SK-N-MC (cell line): ENCODE data around the gene CCDC51.
"Not testable (repeated sequence)": the region's sequence is repeated elsewhere in the genome, so short reads cannot be mapped to it uniquely, and the experiment has no call there.

Experiments
- DNase-seq: peaks from one replicate; pipeline ENCODE4 v3.0.0-alpha.2; 2011; ENCODE audit warnings: low read depth, low spot score
- H3K27ac ChIP-seq: fragments of 200-600 bp; sonication (generic); 2 replicates; pipeline ENCODE4 v1.5.1; 2016; ENCODE audit warnings: mixed run types
- H3K36me3 ChIP-seq: fragments of 200-600 bp; sonication (generic); 2 replicates; pipeline ENCODE4 v1.6.1; 2017; ENCODE audit warnings: antibody characterized with exemption, low read length, mixed read lengths; ENCODE audit not compliant: insufficient read depth
- H3K4me3 ChIP-seq: fragments of 200-600 bp; sonication (generic); 2 replicates; pipeline ENCODE4 v1.5.1; 2016
- H3K9ac ChIP-seq: fragments of 200-600 bp; sonication (generic); 2 replicates; pipeline ENCODE4 v1.8.0; 2017; ENCODE audit warnings: mixed run types, mixed read lengths; ENCODE audit not compliant: insufficient read length
- H3K9me3 ChIP-seq: fragments of 200-600 bp; sonication (generic); 2 replicates; pipeline ENCODE4 v1.6.1; 2017; ENCODE audit warnings: low read depth, mild to moderate bottlenecking, antibody characterized with exemption, low read length, moderate library complexity, mixed read lengths
- EZH2 ChIP-seq: fragments of 200-600 bp; sonication (generic); IDR thresholded peaks from one replicate; pipeline ENCODE4 v1.6.1; 2017; ENCODE audit warnings: antibody characterized with exemption
- FOXP2 ChIP-seq: optimal IDR thresholded peaks from 2 replicates; pipeline ENCODE3; 2011; ENCODE audit warnings: mild to moderate bottlenecking, moderate library complexity; ENCODE audit not compliant: insufficient read depth; ENCODE audit errors: extremely low read length, control extremely low read depth
- POLR2AphosphoS5 ChIP-seq: IDR thresholded peaks from 2 replicates; pipeline ENCODE4 v1.6.1; 2012; ENCODE audit warnings: mild to moderate bottlenecking, low read depth, low read length, borderline replicate concordance

The CCDC51 gene

DNA sequence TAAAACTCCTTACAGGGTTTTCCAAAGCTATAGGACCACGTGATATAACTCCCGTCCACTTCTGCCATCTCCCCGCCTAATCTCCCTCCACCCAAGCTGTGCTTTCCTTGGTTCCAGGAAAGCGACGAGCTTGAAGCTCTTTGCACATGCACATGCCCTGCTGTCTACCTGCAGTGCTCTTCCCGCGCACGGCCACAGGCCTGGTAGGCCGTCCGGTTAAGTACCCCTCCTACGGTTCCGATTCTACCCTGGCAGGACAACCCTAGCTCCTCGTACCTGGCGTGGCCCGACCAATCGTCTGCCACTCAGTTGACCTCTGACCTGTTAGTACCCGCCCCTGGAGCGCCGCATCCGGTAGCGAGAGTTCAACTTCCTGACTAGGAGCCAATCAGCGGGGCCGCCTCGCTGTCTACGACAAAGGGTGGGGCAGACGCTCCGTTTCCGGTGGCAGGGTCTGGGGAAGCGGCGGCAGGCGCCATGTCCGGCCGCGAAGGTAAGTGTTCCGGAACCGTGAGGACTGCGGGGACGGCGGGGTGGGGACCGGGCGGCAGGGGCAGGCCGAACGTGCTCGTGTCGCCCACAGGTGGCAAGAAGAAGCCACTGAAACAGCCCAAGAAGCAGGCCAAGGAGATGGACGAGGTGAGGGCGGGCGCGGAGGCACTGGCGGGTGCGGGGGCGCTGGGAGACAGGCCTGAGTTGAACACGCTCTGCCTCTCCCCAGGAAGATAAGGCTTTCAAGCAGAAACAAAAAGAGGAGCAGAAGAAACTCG lies at the start of gene CCDC51, which contains the start of gene TMA7:
Gene CCDC51, minus strand, starts transcription at position 300 of the 770 bp plus-strand sequence. CDS start 4,991 bp downstream, outside the sequence.
Gene TMA7, plus strand, starts transcription at position 438 of the 770 bp plus-strand sequence. Its CDS starts 40 bp downstream, at position 478.
- H3K9ac ChIP-seq: peak within 1 kb of the TSS; percentile 81
- peak; percentile 53 for DNase-seq
- H3K9me3 ChIP-seq: no peaks in the 10 kb centered on the region
- peak within 1 kb of the TSS; percentile 86 for H3K4me3 ChIP-seq
- H3K27ac ChIP-seq: no peak within 1 kb of the TSS
- H3K36me3 ChIP-seq: peaks cover 5% of the 10 kb centered on the region; the same call in 1 of the 2 replicates
- no peak for TF ChIP-seq FOXP2
- TF ChIP-seq POLR2AphosphoS5: peak; percentile 77; the same call in 1 of the 2 replicates

DNA sequence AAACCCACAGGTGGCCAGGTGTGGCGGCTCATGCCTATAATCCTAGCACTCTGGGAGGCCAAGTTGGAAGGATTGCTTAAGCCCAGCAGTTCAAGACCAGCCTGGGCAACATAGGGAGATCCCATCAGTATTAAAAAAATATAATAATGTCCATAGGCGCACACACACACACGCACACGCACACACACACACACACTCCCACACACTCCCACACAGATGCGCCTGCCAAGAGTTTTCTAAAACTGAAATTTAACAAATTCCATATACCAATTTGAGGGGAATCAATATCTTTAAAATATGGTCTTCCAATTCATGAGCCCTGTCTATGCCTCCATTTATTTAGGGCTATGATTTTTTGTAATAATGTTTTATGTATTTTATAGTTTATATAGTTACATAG lies 47.0 kb upstream of the CCDC51 start:
- H3K9me3 ChIP-seq: no peaks in the 10 kb centered on the region
- TF ChIP-seq FOXP2 (no peak), EZH2 (no peak), POLR2AphosphoS5 (no peak)
- no peak overlapping the region for H3K9ac ChIP-seq
- no peak for DNase-seq
- no peaks in the 10 kb centered on the region for H3K36me3 ChIP-seq
- H3K27ac ChIP-seq: no peak overlapping the region
- H3K4me3 ChIP-seq: no peak overlapping the region

DNA sequence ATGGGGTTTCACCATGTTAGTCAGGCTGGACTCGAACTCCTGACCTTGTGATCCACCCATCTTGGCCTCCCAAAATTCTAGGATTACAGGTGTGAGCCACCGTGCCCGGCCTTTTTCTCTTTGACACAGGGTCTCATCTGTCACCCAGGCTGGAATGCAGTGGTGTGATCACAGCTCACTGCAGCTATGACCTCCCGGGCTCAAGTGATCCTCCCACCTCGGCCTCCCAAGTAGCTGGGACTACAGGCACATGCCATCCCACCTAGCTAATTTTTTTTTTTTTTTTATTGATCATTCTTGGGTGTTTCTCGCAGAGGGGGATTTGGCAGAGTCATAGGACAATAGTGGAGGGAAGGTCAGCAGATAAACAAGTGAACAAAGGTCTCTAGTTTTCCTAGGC lies 42.9 kb upstream of the CCDC51 start:
- H3K4me3 ChIP-seq, H3K36me3 ChIP-seq, DNase-seq, H3K9ac ChIP-seq, H3K9me3 ChIP-seq, H3K27ac ChIP-seq: not testable (repeated sequence)

DNA sequence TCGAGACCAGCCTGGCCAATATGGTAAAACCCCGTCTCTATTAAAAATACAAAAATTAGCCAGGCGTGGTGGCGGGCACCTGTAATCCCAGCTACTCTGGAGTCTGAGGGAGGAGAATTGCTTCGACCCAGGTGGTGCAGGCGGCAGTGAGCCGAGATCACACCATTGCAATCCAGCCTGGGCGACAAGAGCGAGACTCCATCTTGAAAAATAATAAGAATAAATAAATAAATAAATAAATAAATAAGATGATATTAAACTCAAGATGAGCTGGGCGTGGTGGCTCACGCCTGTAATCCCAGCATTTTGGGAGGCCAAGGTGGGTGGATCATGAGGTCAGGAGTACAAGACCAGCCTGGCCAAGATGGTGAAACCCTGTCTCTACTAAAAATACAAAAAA lies 41.0 kb upstream of the CCDC51 start:
- not testable (repeated sequence) for H3K36me3 ChIP-seq, H3K9me3 ChIP-seq, H3K4me3 ChIP-seq, H3K9ac ChIP-seq, H3K27ac ChIP-seq, DNase-seq

GRCh38 chr3:48478626-48479555 lies 39.0 kb upstream of the CCDC51 start:
- no peak overlapping the region for H3K27ac ChIP-seq
- H3K9ac ChIP-seq: no peak overlapping the region
- H3K36me3 ChIP-seq: no peaks in the 10 kb centered on the region
- no peaks in the 10 kb centered on the region for H3K9me3 ChIP-seq
- no peak for TF ChIP-seq EZH2
- no peak for DNase-seq
- no peak overlapping the region for H3K4me3 ChIP-seq

DNA sequence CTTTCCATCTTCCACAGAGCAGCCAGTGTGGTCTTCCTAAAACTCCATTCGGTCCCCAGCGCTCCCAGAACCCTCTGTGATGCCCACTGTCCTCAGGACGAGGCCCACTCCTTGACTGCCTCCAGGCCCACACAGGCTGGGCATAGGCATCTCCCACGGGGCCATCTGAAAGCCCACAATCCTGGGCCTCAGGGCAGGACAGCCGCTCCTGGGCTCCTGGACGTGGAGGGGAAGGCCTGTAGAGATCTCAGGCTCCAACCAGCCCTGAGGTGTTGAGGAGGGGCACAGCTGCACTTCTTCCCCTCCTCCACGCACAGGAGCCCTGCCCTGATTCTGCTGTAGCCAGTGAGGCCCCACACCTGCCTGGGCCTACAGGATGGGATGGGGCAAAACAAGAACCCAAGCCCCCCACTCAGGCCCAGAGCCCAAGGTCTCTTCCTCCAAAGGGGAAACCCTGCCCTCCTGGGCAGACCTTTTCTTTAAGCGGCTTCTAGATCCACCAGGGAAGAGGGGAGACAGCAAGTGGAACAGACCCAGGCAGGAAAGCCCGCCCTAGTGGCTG lies 38.1 kb upstream of the CCDC51 start:
- H3K9me3 ChIP-seq: no peaks in the 10 kb centered on the region
- no peak overlapping the region for H3K9ac ChIP-seq
- no peak overlapping the region for H3K4me3 ChIP-seq
- no peak overlapping the region for H3K27ac ChIP-seq
- DNase-seq: no peak
- TF ChIP-seq FOXP2 (no peak), POLR2AphosphoS5 (no peak), EZH2 (no peak)
- no peaks in the 10 kb centered on the region for H3K36me3 ChIP-seq

GRCh38 chr3:48476426-48477053 lies 36.6 kb upstream of the CCDC51 start:
- no peak overlapping the region for H3K4me3 ChIP-seq
- no peak for DNase-seq
- TF ChIP-seq FOXP2: no peak
- TF ChIP-seq EZH2: no peak
- TF ChIP-seq POLR2AphosphoS5: no peak
- no peak overlapping the region for H3K27ac ChIP-seq
- H3K36me3 ChIP-seq: no peaks in the 10 kb centered on the region
- no peaks in the 10 kb centered on the region for H3K9me3 ChIP-seq
- no peak overlapping the region for H3K9ac ChIP-seq

DNA sequence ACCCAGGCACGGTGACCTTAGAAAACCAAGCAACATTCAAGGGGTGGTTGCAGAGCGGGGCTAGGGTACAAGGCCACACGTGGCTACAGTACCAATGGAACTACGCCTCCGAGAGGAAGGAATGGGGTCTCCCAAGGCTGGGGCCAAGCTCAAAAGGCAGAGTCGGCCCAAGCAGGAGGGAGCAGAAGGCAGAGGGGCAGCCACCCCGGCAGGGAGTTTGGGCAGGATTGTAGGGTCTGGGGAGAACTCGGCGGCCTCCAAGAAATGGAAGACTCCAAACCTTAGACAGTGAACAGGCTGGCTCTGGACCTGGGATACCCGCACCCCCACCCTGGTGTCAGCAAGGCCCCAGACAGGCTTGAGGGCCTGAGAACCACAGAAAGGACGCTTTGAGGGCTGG lies 35.3 kb upstream of the CCDC51 start:
- Histone ChIP-seq H3K9ac (no peak overlapping the region), H3K9me3 (no peaks in the 10 kb centered on the region), H3K36me3 (no peaks in the 10 kb centered on the region), H3K27ac (no peak overlapping the region), H3K4me3 (no peak overlapping the region)
- TF ChIP-seq FOXP2 (no peak), EZH2 (no peak), POLR2AphosphoS5 (no peak)
- no peak for DNase-seq
